Measurements from ENCODE around the gene ENPP6. TPM values are rescaled to one million over a fixed set of nuclear protein-coding genes. Genes with fewer than 3 reads are reported as not detected.

ENPP6 gene
- total and polyA plus RNA-seq, 2 of the 13 experiments (the other 11 are each of a cell fraction or from before 2014, with no cell fraction given), result not detected

- Histone ChIP-seq H2AFZ (ENCODE audit: low read length) (no peak overlapping the region), H4K20me1 (ENCODE audit: insufficient read depth, low read length) (no peaks in the 10 kb centered on the region), H3K4me3 (replicated peaks in 1 of 3; ENCODE audit: insufficient read depth in 1 of 3, low read depth in 2 of 3, low read length in 3 of 3) (no peak overlapping the region), H3K4me2 (ENCODE audit: low read depth, low read length) (no peak overlapping the region), H3K9me3 (ENCODE audit: low read length) (no peaks in the 10 kb centered on the region), H3K4me1 (ENCODE audit: insufficient read depth, low read length) (no peaks in the 10 kb centered on the region), H3K27ac (ENCODE audit: extremely low read length, insufficient read depth, low read length) (no peak overlapping the region), H3K79me2 (ENCODE audit: insufficient read depth, low read length) (no peaks in the 10 kb centered on the region), H3K27me3 (ENCODE audit: control insufficient read depth in 1 of 2, insufficient read depth in 2 of 2, low read length in 2 of 2) (peaks cover 0 to 8% of the 10 kb centered on the region in 2 experiments; a peak in 2 of 5 replicates), H3K36me3 (replicated peaks in 1 of 2; ENCODE audit: control insufficient read depth in 1 of 2, insufficient read depth in 2 of 2, low read length in 2 of 2) (no peaks in the 10 kb centered on the region), H3K9ac (ENCODE audit: insufficient read depth, low read depth, low read length) (no peak overlapping the region)
- BruUV-seq (replicated peaks), result no TSS peak
- POLR2A ChIA-PET, result no interaction called here
- FAIRE-seq (no peak), ATAC-seq (no peak), DNase-seq (ENCODE audit: low spot score) (no peak)
- WGBS (ENCODE audit: low lambda C conversion rate), result 11% methylated on average over 6 of the region's 6 CpGs
- in situ Hi-C loops (cut with HindIII; ENCODE audit: extremely low pct_ligation_motif_present, low pct_unique_long_range_greater_than_20kb), result loop anchor here (5.0 kb wide), 1 partner anchor 324 kb away; no protein-coding TSS in a partner anchor
- intact Hi-C loops (cut with micrococcal nuclease; ENCODE audit: unreplicated experiment), result no loop called here
- CTCF ChIA-PET (ENCODE audit: low intra/inter-chr PET ratio, low total read pairs), result interaction anchor here (3.5 kb wide), 1 partner anchor 327 kb away, joined by 54 read pairs; no protein-coding TSS in a partner anchor
- TF ChIP-seq BCLAF1 (IDR thresholded peaks at IDR 0.05), result no peak
- no peak for TF ChIP-seq ZFP82 (CRISPR knock-in tag; IDR thresholded peaks at IDR 0.05; ENCODE audit: borderline replicate concordance)
- no peak for TF ChIP-seq ZNF101 (CRISPR knock-in tag; IDR thresholded peaks at IDR 0.05; ENCODE audit: borderline replicate concordance, low read depth)
- TF ChIP-seq FOXC1 (CRISPR knock-in tag; IDR thresholded peaks at IDR 0.05; ENCODE audit: borderline replicate concordance), result no peak
- TF ChIP-seq NONO (IDR thresholded peaks at IDR 0.05), result no peak
- no peak for TF ChIP-seq NONO (CRISPR knock-in tag; conservative IDR thresholded peaks at IDR 0.05)
- no peak for TF ChIP-seq E2F2 (CRISPR knock-in tag; IDR thresholded peaks at IDR 0.05; ENCODE audit: borderline replicate concordance)
- TF ChIP-seq TERF1 (CRISPR knock-in tag; IDR thresholded peaks at IDR 0.05), result no peak
- TF ChIP-seq CREB1 (IDR thresholded peaks at IDR 0.05), result no peak
- TF ChIP-seq CREB1 (CRISPR knock-in tag; IDR thresholded peaks at IDR 0.05), result no peak
- TF ChIP-seq, protein P1, sequence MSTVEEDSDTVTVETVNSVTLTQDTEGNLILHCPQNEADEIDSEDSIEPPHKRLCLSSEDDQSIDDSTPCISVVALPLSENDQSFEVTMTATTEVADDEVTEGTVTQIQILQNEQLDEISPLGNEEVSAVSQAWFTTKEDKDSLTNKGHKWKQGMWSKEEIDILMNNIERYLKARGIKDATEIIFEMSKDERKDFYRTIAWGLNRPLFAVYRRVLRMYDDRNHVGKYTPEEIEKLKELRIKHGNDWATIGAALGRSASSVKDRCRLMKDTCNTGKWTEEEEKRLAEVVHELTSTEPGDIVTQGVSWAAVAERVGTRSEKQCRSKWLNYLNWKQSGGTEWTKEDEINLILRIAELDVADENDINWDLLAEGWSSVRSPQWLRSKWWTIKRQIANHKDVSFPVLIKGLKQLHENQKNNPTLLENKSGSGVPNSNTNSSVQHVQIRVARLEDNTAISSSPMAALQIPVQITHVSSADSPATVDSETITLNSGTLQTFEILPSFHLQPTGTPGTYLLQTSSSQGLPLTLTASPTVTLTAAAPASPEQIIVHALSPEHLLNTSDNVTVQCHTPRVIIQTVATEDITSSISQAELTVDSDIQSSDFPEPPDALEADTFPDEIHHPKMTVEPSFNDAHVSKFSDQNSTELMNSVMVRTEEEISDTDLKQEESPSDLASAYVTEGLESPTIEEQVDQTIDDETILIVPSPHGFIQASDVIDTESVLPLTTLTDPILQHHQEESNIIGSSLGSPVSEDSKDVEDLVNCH (CRISPR knock-in tag; IDR thresholded peaks at IDR 0.05), result no peak
- TF ChIP-seq ZNF160 (CRISPR knock-in tag; IDR thresholded peaks at IDR 0.05), result no peak
- TF ChIP-seq ZNF260 (CRISPR knock-in tag; IDR thresholded peaks at IDR 0.05; ENCODE audit: borderline replicate concordance, low read depth), result no peak
- no peak for TF ChIP-seq FIP1L1 (IDR thresholded peaks at IDR 0.05; ENCODE audit: borderline replicate concordance, insufficient read depth, low read depth, low read length)
- no peak for TF ChIP-seq ZNF564 (CRISPR knock-in tag; IDR thresholded peaks at IDR 0.05)
- TF ChIP-seq ZBTB42 (CRISPR knock-in tag; IDR thresholded peaks at IDR 0.05), result no peak
- TF ChIP-seq ZNF496 (CRISPR knock-in tag; IDR thresholded peaks at IDR 0.05; ENCODE audit: insufficient replicate concordance), result no peak
- no peak for TF ChIP-seq KMT2A (CRISPR knock-in tag; IDR thresholded peaks at IDR 0.05)
- no peak for TF ChIP-seq KDM3A (CRISPR knock-in tag; IDR thresholded peaks at IDR 0.05; ENCODE audit: low read depth)
These were observed 50.9 kb downstream of the ENPP6 start for GRCh38 chr4:184166736-184167135.

Data from HepG2 (cell line).